ENCODE measurements around the gene YARS1. TPM values are rescaled to one million over a fixed set of nuclear protein-coding genes. Genes with fewer than 3 reads are reported as not detected.

Gene YARS1
- polyA plus RNA-seq, 3 donors from 2014 or later = 103 to 168 (median 129) TPM

DNA sequence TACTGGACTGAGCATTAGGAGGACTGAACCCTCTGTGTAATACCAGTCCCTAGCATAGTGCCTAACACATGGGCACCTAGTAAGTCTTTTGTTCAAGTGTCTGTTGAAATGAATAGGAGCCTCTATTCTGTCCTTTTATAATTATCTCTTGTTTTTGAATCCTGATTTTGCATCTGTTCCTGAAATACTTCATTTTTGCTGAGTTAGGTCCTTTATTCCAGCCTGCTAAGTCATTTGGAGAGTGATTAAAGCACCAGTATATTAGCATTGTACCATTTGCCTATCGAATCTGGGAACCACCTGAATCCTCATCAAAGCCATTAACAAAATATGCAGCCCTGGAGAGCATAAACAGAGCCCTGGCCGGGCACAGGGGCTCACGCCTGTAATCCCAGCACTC is 32.3 kb downstream of the YARS1 start:
- Mint-ChIP-seq H3K27ac (no peak overlapping the region), H3K36me3 (peaks cover 20 to 52% (median 29%) of the 10 kb centered on the region in 3 donors), H3K27me3 (ENCODE audit: low read depth in 3 of 3) (peaks cover 0 to 1% (median 0%) of the 10 kb centered on the region in 3 donors), H3K9me3 (no peaks in the 10 kb centered on the region), H3K4me1 (peaks cover 2 to 13% of the 10 kb centered on the region in 2 donors), H3K4me3 (no peak overlapping the region)
- DNase-seq = no peak

DNA sequence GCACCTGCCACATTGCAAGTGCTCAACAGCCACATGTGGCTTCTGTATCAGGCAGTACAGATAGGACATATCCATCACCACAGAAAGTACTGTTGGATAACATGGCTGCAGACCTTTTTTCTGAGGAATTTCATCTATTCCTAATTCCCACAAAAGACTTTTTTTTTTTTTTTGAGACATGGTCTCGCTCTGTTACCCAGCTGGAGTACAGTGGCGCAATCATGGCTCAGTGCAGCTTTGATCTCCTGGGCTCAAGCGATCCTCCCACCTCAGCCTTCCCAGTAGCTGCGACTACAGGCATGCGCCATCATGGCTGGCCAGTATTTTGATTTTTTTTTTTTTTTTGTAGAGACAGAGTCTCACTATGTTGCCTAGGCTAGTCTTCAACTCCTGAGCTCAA is 33.3 kb downstream of the YARS1 start:
- no peaks in the 10 kb centered on the region for H3K9me3 Mint-ChIP-seq
- H3K36me3 Mint-ChIP-seq = peaks cover 20 to 59% (median 31%) of the 10 kb centered on the region in 3 donors
- peaks cover 0 to 1% (median 0%) of the 10 kb centered on the region in 3 donors for H3K27me3 Mint-ChIP-seq (ENCODE audit: low read depth in 3 of 3)
- H3K4me3 Mint-ChIP-seq = no peak overlapping the region
- H3K27ac Mint-ChIP-seq = peak overlapping the region in 2 of 6 donors; percentile 24 to 31
- no peak for DNase-seq
- peaks cover 2 to 13% of the 10 kb centered on the region in 2 donors for H3K4me1 Mint-ChIP-seq

DNA sequence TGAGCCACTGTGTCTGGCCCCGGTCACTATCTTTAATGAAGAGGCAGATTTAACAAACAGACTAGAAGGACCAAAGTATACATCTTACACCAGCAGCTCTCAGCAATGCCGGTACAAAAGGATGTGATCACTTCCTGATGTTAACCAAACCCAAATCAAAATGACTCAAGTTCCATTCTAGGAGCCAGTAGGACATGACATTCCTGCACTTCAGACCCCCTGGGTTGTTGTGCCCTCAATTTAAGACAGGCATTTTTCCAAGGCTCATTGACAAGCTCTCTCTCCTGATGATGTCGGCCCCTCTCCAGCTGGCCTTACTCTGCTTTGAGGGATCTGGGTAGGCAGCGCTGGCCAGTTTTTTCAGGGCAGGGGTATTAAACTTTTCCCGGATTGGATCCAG is 35.1 kb downstream of the YARS1 start:
- DNase-seq = no peak
- peaks cover 2 to 13% of the 10 kb centered on the region in 2 donors for H3K4me1 Mint-ChIP-seq
- peaks cover 0 to 1% (median 0%) of the 10 kb centered on the region in 3 donors for H3K27me3 Mint-ChIP-seq (ENCODE audit: low read depth in 3 of 3)
- no peaks in the 10 kb centered on the region for H3K9me3 Mint-ChIP-seq
- no peak overlapping the region for H3K4me3 Mint-ChIP-seq
- H3K36me3 Mint-ChIP-seq = peaks cover 27 to 63% (median 38%) of the 10 kb centered on the region in 3 donors
- H3K27ac Mint-ChIP-seq = peak overlapping the region in 1 of 6 donors; percentile 71

DNA sequence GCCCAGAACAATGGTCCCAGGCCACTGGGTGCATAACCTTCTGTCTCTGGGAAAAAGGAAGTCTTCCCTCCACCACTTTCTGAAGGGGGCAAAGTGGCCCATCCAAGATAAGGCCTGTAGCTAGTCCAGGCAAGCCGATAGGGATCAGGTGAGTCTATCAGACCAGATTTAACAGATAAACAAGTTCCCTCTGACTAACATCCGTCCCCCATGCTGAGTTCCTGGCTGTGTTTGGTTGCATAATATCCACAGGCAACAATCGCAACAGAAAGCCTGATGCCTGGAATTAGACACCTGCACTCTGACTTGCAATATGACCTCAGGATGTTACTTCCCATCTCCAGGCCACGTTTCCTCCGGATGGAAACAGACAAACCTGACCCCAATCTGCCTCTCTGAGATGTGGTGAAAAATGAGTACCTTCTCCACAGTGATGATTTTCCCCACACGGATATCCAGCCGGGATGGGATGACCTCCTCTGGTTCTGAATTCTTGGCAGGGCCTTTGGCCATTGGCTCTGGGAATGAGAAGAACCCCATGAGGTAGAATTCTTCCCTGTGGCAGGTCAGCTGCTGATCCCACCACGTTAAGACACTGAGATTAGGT is 36.4 kb downstream of the YARS1 start:
- Mint-ChIP-seq H3K27ac (peak overlapping the region in 2 of 6 donors; percentile 21 to 79), H3K36me3 (peaks cover 25 to 60% (median 33%) of the 10 kb centered on the region in 3 donors), H3K27me3 (ENCODE audit: low read depth in 3 of 3) (peaks cover 0 to 1% (median 0%) of the 10 kb centered on the region in 3 donors)

DNA sequence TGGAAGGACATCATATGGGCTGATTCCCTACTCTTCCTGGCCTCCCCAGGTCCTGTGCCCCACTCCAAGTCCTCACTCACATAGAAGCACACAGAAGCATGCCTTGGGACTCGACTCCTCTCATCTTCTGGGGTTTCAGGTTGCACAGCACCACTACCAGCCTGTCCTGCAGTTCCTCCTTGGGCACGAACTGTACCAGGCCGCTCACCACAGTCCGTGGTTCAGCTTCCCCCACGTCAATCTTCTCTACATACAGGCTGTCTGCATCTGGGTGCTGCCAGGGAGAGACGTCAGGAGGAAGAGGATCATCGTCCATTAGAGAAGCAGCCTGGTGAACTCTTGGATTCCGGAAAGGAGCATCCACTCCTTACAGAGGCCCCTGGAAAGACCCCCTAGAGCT is 37.2 kb downstream of the YARS1 start:
- Mint-ChIP-seq H3K4me1 (peaks cover 2 to 6% of the 10 kb centered on the region in 2 donors), H3K36me3 (peaks cover 26 to 59% (median 36%) of the 10 kb centered on the region in 3 donors), H3K4me3 (no peak overlapping the region)

More for the DNA sequence above, 36.4 kb downstream of the YARS1 start:
- DNase-seq = no peak
- H3K4me3 Mint-ChIP-seq = no peak overlapping the region
- H3K9me3 Mint-ChIP-seq = no peaks in the 10 kb centered on the region
- peaks cover 0 to 6% of the 10 kb centered on the region in 2 donors for H3K4me1 Mint-ChIP-seq

DNA sequence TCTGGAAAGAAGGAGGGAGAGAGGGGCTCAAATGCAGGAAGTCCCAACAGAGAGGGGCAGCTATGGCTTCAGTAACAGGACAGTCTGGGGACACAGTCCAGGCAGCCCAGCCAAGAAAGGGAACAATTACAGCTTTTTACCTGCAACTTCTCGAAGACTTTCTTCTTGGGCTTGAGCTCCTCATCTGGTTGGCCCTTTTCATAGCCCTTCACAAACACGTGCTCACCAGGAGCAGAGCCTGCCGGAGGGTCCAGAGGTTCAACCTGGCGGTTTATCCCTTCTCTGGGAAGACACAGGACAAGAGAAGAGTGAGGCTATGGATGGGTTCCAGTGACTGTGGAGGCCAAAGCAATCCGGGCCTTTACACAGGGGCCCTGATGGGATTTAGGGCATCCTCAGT is 37.9 kb downstream of the YARS1 start:
- Mint-ChIP-seq H3K4me1 (peaks cover 2 to 3% of the 10 kb centered on the region in 2 donors), H3K27ac (peak overlapping the region in 1 of 6 donors; percentile 62), H3K27me3 (ENCODE audit: low read depth in 3 of 3) (peaks cover 0 to under 1% (median 0%) of the 10 kb centered on the region in 3 donors), H3K36me3 (peaks cover 23 to 53% (median 29%) of the 10 kb centered on the region in 3 donors), H3K4me3 (no peak overlapping the region), H3K9me3 (no peaks in the 10 kb centered on the region)
- no peak for DNase-seq

More for the DNA sequence above, 37.2 kb downstream of the YARS1 start:
- Mint-ChIP-seq H3K9me3 (no peaks in the 10 kb centered on the region), H3K27ac (peak overlapping the region in 5 of 6 donors; percentile 6 to 79 (median 49)), H3K27me3 (ENCODE audit: low read depth in 3 of 3) (peaks cover 0 to 1% (median 0%) of the 10 kb centered on the region in 3 donors)
- DNase-seq = no peak

DNA sequence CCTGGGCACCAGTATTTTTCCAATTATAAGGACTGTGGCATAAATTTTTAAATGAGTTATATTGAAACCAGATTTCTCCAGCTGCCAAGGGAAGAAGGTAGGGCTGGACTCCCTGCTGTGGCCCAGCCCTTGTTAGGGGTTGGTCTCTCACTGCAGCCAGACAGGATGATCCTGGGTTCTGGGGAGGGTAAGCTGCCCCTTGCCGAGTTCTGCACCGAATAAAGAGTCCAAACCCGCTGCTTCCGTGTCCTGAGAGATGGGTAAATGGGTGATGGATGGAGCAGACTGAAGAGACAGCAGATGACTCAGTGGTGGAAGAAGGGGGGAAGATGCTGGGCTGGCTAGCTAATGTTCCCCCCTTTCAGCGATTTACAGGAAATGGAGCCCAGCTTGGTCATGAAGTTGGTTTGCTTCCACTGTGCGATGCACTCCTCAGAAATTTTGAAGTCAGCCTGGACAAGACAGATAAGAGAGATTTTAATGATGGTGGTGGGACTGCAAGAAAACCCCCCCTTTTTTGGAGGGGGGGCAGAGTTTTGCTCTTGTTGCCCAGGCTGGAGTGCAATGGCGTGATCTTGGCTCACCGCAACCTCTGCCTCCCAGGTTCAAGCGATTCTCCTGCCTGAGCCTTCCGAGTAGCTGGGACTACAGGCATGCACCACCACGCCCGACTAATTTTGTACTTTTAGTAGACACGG is 41.4 kb downstream of the YARS1 start:
- Mint-ChIP-seq H3K36me3 (peaks cover 16 to 32% (median 21%) of the 10 kb centered on the region in 3 donors), H3K27ac (peak overlapping the region in 3 of 6 donors; percentile 64 to 85 (median 72)), H3K9me3 (no peaks in the 10 kb centered on the region), H3K4me3 (no peak overlapping the region), H3K27me3 (ENCODE audit: low read depth in 3 of 3) (peaks cover 0 to 4% (median 0%) of the 10 kb centered on the region in 3 donors), H3K4me1 (peaks cover 8 to 20% of the 10 kb centered on the region in 2 donors)
- no peak for DNase-seq

DNA sequence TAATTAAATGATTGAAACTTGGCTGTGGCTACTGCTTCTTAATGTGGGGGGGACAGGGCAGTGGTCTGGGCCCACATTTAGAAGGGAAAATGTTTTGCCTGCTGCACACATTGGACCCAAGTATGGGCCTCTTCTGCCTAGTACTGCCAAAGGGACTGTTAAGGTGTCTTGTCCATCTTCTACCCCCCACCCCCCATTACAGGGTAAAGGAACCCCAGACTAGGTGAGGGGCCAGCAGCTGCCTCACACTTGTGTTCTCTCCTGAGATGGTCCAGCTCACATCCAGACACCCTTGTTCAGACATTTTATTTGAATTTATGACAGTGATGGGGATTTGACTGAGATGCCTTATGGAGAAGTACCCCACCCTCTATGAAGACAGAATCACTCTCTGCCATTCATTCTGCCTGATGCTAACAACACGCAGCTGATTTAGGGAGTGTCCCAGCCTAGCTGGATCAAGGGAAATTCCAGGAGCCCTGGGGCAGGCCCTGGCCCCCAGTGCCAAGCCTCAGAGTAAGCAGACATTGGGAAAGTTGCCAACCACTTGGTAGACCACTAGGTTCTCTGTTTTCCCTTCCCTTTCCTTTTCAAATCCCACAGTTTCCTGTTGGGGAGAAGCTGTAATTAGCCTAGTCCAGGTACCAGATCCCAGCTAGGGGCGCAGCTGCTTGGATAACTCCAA is 42.1 kb downstream of the YARS1 start:
- no peak for DNase-seq
- H3K36me3 Mint-ChIP-seq = peaks cover 12 to 25% (median 16%) of the 10 kb centered on the region in 3 donors
- H3K27me3 Mint-ChIP-seq (ENCODE audit: low read depth in 3 of 3) = peaks cover 0 to 4% (median 0%) of the 10 kb centered on the region in 3 donors
- no peaks in the 10 kb centered on the region for H3K9me3 Mint-ChIP-seq
- no peak overlapping the region for H3K4me3 Mint-ChIP-seq
- peak overlapping the region in 4 of 6 donors; percentile 46 to 74 (median 69) for H3K27ac Mint-ChIP-seq
- H3K4me1 Mint-ChIP-seq = peaks cover 8 to 20% of the 10 kb centered on the region in 2 donors

DNA sequence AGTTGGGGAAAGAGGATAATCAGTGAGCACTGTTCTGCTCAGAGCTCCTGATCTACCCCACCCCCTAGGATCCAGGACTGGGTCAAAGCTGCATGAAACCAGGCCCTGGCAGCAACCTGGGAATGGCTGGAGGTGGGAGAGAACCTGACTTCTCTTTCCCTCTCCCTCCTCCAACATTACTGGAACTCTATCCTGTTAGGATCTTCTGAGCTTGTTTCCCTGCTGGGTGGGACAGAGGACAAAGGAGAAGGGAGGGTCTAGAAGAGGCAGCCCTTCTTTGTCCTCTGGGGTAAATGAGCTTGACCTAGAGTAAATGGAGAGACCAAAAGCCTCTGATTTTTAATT is 42.7 kb downstream of the YARS1 start:
- peaks cover 0 to 4% (median 0%) of the 10 kb centered on the region in 3 donors for H3K27me3 Mint-ChIP-seq (ENCODE audit: low read depth in 3 of 3)
- DNase-seq = no peak
- no peaks in the 10 kb centered on the region for H3K9me3 Mint-ChIP-seq
- peaks cover 10 to 19% (median 12%) of the 10 kb centered on the region in 3 donors for H3K36me3 Mint-ChIP-seq
- no peak overlapping the region for H3K4me3 Mint-ChIP-seq
- H3K27ac Mint-ChIP-seq = peak overlapping the region in 3 of 6 donors; percentile 53 to 75 (median 73)
- H3K4me1 Mint-ChIP-seq = peaks cover 8 to 20% of the 10 kb centered on the region in 2 donors

DNA sequence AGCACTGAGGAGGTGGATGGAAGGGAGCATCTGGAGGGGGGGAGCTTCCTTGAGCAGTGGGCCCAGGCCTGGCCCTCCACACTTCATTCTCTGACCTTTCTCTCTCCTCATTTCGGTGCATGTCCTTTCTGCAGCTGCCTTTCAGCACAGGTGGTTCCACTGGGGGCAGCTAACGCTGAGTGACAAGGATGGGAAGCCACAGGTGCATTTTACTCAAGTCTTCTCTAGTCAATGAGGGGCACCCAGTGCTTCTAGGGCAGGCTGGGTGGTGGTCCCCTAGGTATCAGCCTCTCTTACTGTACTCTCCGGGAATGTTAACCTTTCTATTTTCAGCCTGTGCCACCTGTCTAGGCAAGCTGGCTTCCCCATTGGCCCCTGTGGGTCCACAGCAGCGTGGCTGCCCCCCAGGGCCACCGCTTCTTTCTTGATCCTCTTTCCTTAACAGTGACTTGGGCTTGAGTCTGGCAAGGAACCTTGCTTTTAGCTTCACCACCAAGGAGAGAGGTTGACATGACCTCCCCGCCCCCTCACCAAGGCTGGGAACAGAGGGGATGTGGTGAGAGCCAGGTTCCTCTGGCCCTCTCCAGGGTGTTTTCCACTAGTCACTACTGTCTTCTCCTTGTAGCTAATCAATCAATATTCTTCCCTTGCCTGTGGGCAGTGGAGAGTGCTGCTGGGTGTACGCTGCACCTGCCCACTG is 43.2 kb downstream of the YARS1 start:
- H3K27me3 Mint-ChIP-seq (ENCODE audit: low read depth in 3 of 3) = peaks cover 0 to 4% (median 0%) of the 10 kb centered on the region in 3 donors
- DNase-seq = no peak
- no peak overlapping the region for H3K4me3 Mint-ChIP-seq
- H3K9me3 Mint-ChIP-seq = no peaks in the 10 kb centered on the region
- peaks cover 8 to 20% of the 10 kb centered on the region in 2 donors for H3K4me1 Mint-ChIP-seq
- H3K36me3 Mint-ChIP-seq = peaks cover 10 to 15% (median 12%) of the 10 kb centered on the region in 3 donors
- H3K27ac Mint-ChIP-seq = peak overlapping the region in 5 of 6 donors; percentile 5 to 75 (median 71)

DNA sequence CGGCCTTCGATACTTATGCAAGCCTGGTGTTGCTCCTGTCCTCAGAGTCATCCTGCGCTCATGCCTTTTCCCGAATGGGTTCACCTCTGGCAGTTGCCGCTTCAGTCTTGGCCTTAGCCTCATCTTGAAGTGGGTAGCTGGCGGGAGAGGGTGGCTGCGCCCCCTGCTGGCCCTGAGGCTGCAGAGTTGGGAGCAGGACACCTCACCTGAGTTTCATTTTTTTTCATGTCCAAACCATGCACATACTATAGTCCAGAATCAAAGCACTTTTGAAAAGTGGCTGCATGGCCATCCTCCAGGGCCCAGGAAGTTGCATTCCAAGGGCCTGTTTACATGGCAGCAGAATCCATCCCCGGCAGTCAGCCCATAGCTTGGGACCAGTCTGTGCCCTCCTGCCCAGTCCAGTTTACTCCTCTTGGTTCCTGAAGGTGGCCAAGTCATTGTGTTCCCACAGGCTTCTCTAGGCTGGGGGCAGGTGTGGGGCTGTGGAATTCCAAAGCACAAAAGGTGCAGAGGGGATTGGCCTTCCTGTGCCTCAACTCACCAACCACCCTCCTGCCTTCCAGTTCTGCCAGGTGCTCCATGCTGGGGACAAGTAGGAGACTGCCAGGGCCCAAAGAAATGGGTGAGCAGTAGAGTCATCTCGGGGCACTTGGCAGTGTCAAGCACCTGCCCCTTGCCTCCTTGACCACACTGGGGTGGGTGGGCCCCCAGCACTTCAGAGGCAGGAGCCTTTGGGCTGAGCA is 44.0 kb downstream of the YARS1 start:
- Mint-ChIP-seq H3K27ac (peak overlapping the region in 3 of 6 donors; percentile 27 to 71 (median 71)), H3K4me1 (peaks cover 8 to 20% of the 10 kb centered on the region in 2 donors), H3K4me3 (peak overlapping the region in 1 of 5 donors; percentile 9), H3K27me3 (ENCODE audit: low read depth in 3 of 3) (peaks cover 0 to 4% (median 0%) of the 10 kb centered on the region in 3 donors), H3K9me3 (no peaks in the 10 kb centered on the region), H3K36me3 (peaks cover 10 to 15% (median 12%) of the 10 kb centered on the region in 3 donors)
- DNase-seq = peak; percentile 54 to 69 (median 61)

DNA sequence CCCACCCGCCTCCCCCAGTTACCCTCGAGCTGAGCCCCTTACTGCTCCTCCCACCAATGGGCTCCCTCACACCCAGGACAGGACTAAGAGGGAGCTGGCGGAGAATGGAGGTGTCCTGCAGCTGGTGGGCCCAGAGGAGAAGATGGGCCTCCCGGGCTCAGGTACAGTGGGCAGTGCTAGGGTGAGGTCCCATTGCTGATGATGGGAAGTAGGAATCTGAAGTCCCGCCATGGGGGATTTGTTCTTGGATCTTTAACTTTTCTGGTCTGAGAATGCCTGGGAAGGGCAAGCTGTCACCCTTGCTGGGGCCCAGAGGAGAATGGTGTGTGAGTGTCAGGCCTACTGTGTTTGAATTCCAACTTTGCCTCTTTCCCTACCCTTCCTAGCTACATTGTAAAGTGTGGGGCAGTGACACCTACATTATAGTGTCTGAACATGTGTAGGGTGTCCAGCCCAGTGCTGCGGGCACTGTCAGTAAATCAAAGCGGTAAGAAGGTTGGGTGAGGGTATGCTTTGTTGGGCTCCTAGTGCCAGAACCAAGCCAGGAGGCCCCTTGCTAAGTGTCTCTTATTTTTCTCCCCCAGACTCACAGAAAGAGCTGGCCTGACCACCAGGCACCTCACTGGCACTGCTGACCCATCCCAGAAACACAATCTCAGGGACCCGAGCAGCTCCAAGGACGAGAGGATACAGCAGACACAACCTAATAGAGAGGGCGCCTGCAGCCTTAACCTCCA is 44.7 kb downstream of the YARS1 start:
- Mint-ChIP-seq H3K4me3 (no peak overlapping the region), H3K27ac (no peak overlapping the region), H3K4me1 (peaks cover 8 to 20% of the 10 kb centered on the region in 2 donors), H3K27me3 (ENCODE audit: low read depth in 3 of 3) (peaks cover 0 to 4% (median 0%) of the 10 kb centered on the region in 3 donors), H3K9me3 (no peaks in the 10 kb centered on the region), H3K36me3 (peaks cover 3 to 8% (median 5%) of the 10 kb centered on the region in 3 donors)
- DNase-seq = no peak

All from immature natural killer cell (primary cell).